ENCODE results near the gene PLEKHH1.
"Not testable (repeated sequence)": the region's sequence is repeated elsewhere in the genome, so short reads cannot be mapped to it uniquely, and the experiment has no call there.

The PLEKHH1 gene

GRCh38 chr14:67536087-67536486, 3.0 kb downstream of the PLEKHH1 start:
- DNase-seq, result no peak

GRCh38 chr14:67537736-67538135, 4.6 kb downstream of the PLEKHH1 start:
- DNase-seq, result no peak

- no peak for DNase-seq
Measured at GRCh38 chr14:67538501-67538900, 5.4 kb downstream of the PLEKHH1 start.

- no peak for DNase-seq
Measured at GRCh38 chr14:67539116-67539515, 6.0 kb downstream of the PLEKHH1 start.

GRCh38 chr14:67541448-67542387, 8.6 kb downstream of the PLEKHH1 start:
- DNase-seq, result peak; percentile 13

GRCh38 chr14:67542620-67543019, 9.5 kb downstream of the PLEKHH1 start:
- DNase-seq, result not testable (repeated sequence)

GRCh38 chr14:67544590-67544989, 11.5 kb downstream of the PLEKHH1 start:
- DNase-seq, result no peak

- no peak for DNase-seq
Measured at GRCh38 chr14:67547224-67547780, 14.2 kb downstream of the PLEKHH1 start.

GRCh38 chr14:67549734-67550133, 16.6 kb downstream of the PLEKHH1 start:
- no peak for DNase-seq

- no peak for DNase-seq
Measured at GRCh38 chr14:67551123-67551522, 18.0 kb downstream of the PLEKHH1 start.

GRCh38 chr14:67551940-67552339, 18.9 kb downstream of the PLEKHH1 start:
- DNase-seq, result no peak

GRCh38 chr14:67553547-67553946, 20.5 kb downstream of the PLEKHH1 start:
- DNase-seq, result no peak

GRCh38 chr14:67554341-67554740, 21.3 kb downstream of the PLEKHH1 start:
- DNase-seq, result no peak

GRCh38 chr14:67555518-67556090, 22.5 kb downstream of the PLEKHH1 start:
- no peak for DNase-seq

- no peak for DNase-seq
Measured at GRCh38 chr14:67556671-67557070, 23.6 kb downstream of the PLEKHH1 start.

- DNase-seq, result no peak
Measured at GRCh38 chr14:67557118-67557517, 24.0 kb downstream of the PLEKHH1 start.

GRCh38 chr14:67557656-67558055, 24.6 kb downstream of the PLEKHH1 start:
- no peak for DNase-seq

- no peak for DNase-seq
Measured at GRCh38 chr14:67559639-67560038, 26.5 kb downstream of the PLEKHH1 start.

- no peak for DNase-seq
Measured at GRCh38 chr14:67562025-67562775, 29.1 kb downstream of the PLEKHH1 start.

- DNase-seq, result no peak
Measured at GRCh38 chr14:67562776-67563150, 29.7 kb downstream of the PLEKHH1 start.

- no peak for DNase-seq
Measured at GRCh38 chr14:67564236-67564635, 31.1 kb downstream of the PLEKHH1 start.

GRCh38 chr14:67566908-67567307, 33.8 kb downstream of the PLEKHH1 start:
- DNase-seq, result no peak

- DNase-seq, result no peak
Measured at GRCh38 chr14:67567654-67568053, 34.6 kb downstream of the PLEKHH1 start.

Data from activated CD4-positive, alpha-beta T cell treated with anti-CD3 and anti-CD28 coated beads, Interleukin-2, amount 50 U/mL, for 16 hours (primary cell).